ENCODE data around the gene IMMP2L.

The IMMP2L gene

GRCh38 chr7:110922906-110923305 is 639.4 kb downstream of the IMMP2L start:
- no peak for DNase-seq (ENCODE audit: low spot score)

GRCh38 chr7:110921595-110922151 is 640.6 kb downstream of the IMMP2L start:
- DNase-seq (ENCODE audit: low spot score), result no peak

- DNase-seq (ENCODE audit: low spot score), result no peak
Observed at GRCh38 chr7:110918949-110919548, 643.2 kb downstream of the IMMP2L start.

GRCh38 chr7:110914263-110914662 is 648.0 kb downstream of the IMMP2L start:
- no peak for DNase-seq (ENCODE audit: low spot score)

GRCh38 chr7:110911632-110912031 is 650.7 kb downstream of the IMMP2L start:
- no peak for DNase-seq (ENCODE audit: low spot score)

- DNase-seq (ENCODE audit: low spot score), result no peak
Observed at GRCh38 chr7:110909117-110909516, 653.2 kb downstream of the IMMP2L start.

- no peak for DNase-seq (ENCODE audit: low spot score)
Observed at GRCh38 chr7:110905773-110906566, 656.3 kb downstream of the IMMP2L start.

GRCh38 chr7:110898516-110898915 is 663.8 kb downstream of the IMMP2L start:
- DNase-seq (ENCODE audit: low spot score), result no peak

- no peak for DNase-seq (ENCODE audit: low spot score)
Observed at GRCh38 chr7:110897538-110897937, 664.8 kb downstream of the IMMP2L start.

GRCh38 chr7:110894111-110894510 is 668.2 kb downstream of the IMMP2L start:
- no peak for DNase-seq (ENCODE audit: low spot score)

GRCh38 chr7:110891197-110891596 is 671.1 kb downstream of the IMMP2L start:
- no peak for DNase-seq (ENCODE audit: low spot score)

GRCh38 chr7:110890101-110890500 is 672.2 kb downstream of the IMMP2L start:
- DNase-seq (ENCODE audit: low spot score), result no peak

- no peak for DNase-seq (ENCODE audit: low spot score)
Observed at GRCh38 chr7:110889335-110889734, 673.0 kb downstream of the IMMP2L start.

GRCh38 chr7:110888641-110889040 is 673.7 kb downstream of the IMMP2L start:
- DNase-seq (ENCODE audit: low spot score), result no peak

GRCh38 chr7:110885474-110885873 is 676.8 kb downstream of the IMMP2L start:
- no peak for DNase-seq (ENCODE audit: low spot score)

GRCh38 chr7:110881721-110882120 is 680.6 kb downstream of the IMMP2L start:
- DNase-seq (ENCODE audit: low spot score), result no peak

GRCh38 chr7:110880971-110881370 is 681.3 kb downstream of the IMMP2L start:
- no peak for DNase-seq (ENCODE audit: low spot score)

GRCh38 chr7:110877016-110877415 is 685.3 kb downstream of the IMMP2L start:
- DNase-seq (ENCODE audit: low spot score), result no peak

GRCh38 chr7:110875346-110875745 is 686.9 kb downstream of the IMMP2L start:
- no peak for DNase-seq (ENCODE audit: low spot score)

- no peak for DNase-seq (ENCODE audit: low spot score)
Observed at GRCh38 chr7:110871856-110872255, 690.4 kb downstream of the IMMP2L start.

GRCh38 chr7:110870926-110871325 is 691.4 kb downstream of the IMMP2L start:
- DNase-seq (ENCODE audit: low spot score), result no peak

- no peak for DNase-seq (ENCODE audit: low spot score)
Observed at GRCh38 chr7:110868458-110868857, 693.8 kb downstream of the IMMP2L start.

GRCh38 chr7:110867771-110868170 is 694.5 kb downstream of the IMMP2L start:
- no peak for DNase-seq (ENCODE audit: low spot score)
